Pons (tissue), 1 donor: ENCODE measurements around the gene HSPB7.
"Not testable (repeated sequence)": the region's sequence is repeated elsewhere in the genome, so short reads cannot be mapped to it uniquely, and the experiment has no call there.

Experiments
- DNase-seq: peaks from one replicate; pipeline ENCODE4 v3.0.0-alpha.2; 2016; ENCODE audit warnings: low spot score

The HSPB7 gene

GRCh38 chr1:16050328-16050727, 32.5 kb upstream of the HSPB7 start:
- DNase-seq = no peak

DNA sequence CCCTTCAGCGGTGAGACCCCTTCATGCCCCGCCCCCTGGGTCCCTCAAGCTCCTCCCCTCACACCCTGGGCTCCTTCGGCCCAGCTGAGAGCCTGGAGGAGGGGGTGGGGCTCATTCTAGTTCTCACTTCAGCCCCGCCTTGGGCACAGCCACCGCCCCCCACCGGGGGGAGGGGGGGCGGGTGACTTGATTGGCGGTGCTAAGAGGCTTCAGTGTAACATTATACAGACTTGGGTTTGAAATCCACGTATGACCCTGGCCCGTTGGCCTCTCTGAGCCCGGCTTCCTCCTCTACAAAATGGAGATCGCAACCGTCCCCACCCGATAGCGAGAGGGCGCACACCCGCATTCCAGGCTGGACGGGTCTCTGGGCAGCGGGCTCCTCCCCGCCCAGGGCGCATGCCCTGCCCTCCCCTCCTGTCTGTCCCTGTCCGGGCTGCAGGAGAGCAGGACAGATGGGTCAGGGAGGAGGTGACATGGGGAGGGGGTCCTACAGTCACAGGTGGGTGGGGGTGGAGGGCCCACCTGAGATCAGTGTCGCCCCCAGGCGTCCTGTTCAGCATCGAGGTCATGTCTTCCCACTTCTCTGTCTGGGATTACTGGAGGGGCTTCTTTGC, 30.8 kb upstream of the HSPB7 start:
- DNase-seq = no peak

DNA sequence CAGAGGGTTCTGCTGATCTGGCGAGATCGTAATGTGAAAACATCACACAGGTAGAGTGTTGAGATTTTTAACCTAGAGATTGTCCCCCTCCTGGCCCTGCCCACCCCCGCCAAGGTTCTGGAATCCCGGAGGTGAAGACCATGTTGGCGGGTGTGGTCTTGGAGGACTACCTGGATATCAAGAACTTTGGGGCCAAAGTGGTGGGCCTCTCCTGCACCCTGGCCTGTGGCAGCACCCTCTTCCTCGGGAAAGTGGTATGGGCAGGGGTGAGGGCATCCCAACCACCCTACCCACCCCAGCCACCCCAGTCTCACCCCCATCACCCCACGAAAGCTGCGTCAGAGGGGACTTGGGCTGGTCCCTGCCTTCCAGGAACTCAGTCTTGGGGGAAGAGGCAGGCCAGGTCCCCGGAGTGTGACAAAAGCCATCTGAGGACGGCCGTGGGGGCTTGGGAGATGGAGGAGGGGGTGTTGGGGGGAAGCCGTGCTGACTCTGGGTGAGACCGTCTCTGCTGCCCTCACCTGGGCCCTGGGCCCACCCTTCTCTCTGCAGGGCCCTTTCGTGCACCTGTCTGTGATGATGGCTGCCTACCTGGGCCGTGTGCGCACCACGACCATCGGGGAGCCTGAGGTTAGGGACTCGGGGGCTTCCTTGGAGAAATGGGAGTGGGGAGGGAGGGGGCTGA, 30.1 kb upstream of the HSPB7 start:
- DNase-seq = no peak

- DNase-seq = no peak
Observed at GRCh38 chr1:16046842-16047241, 29.0 kb upstream of the HSPB7 start.

DNA sequence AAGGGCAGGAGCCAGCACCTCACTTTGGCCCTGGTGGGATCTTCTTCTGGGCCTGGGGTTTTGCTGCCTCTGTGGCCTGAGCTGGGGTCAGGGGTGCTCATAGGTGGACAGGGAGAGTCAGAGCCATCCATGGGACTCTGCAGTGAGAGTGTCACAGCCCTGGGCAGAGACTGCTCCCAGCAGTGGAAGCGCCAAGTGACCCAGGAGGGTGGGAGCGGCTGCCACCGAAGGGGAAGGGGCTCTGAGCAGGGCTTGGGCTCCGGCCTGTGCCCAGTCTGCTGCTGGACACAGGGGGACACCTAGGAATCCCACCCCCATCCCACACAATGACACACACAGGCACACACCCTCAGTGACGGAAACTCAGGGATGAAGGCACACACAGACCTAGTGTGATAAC, 26.1 kb upstream of the HSPB7 start:
- DNase-seq = no peak

- no peak for DNase-seq
Observed at GRCh38 chr1:16043521-16043920, 25.7 kb upstream of the HSPB7 start, which contains the start of gene CLCNKB. TSS of gene CLCNKB (plus strand) at chr1:16043782. CDS start at chr1:16044493, 711 bp downstream.

DNA sequence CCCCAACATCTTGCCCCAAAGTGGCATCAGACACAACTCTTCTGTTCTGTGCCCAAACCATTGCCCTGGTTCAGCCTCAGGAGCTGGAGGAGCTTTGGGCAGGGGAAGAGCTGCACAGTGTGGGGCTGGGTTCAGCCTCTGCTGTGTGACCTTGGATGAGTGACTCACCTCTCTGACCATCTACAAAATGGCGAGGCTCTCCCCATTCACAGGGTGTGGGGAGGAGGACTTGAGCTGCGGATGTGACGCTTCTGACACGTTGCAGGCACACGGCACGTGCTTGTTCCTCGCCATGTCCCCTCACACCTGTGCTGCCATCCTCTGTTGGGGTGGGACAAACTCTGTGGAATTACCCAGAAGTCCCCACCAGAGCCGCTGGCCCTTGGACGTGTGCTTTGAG, 24.8 kb upstream of the HSPB7 start:
- DNase-seq = not testable (repeated sequence)

- no peak for DNase-seq
Observed at GRCh38 chr1:16042096-16042495, 24.3 kb upstream of the HSPB7 start.

- no peak for DNase-seq
Observed at GRCh38 chr1:16041200-16041599, 23.4 kb upstream of the HSPB7 start.

DNA sequence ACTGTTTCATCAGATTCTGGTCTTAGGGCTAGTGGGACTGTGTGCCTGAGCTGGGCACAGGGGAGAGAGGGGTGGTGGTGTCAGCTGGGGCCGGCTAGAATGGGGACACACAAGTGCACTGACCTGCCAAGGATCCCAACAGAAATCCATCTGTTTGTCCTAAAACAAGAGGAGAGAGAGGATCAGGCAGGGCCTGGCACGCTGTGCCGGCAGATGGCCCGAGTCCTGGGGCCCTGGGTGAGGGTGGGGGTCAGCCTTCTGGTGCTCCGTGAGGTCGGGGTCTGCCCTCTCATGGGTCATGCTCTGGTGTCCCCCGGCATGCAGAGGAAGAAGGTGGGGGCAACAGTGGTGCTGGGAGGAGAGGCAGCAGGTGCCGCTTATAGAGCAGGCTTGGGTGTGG, 22.0 kb upstream of the HSPB7 start:
- not testable (repeated sequence) for DNase-seq

DNA sequence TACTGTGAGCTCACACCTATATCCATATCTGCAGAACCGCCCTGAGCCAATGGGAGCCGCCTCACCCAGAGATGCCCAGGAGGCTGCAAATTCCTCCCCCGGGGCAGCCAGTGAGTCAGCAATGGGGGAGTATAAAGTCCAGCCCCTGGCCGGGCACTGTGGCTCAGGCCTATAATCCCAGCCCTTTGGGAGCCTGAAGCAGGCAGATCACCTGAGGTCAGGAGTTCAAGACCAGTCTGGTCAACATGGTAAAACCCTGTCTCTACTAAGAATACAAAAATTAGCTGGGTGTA, 20.7 kb upstream of the HSPB7 start:
- no peak for DNase-seq

DNA sequence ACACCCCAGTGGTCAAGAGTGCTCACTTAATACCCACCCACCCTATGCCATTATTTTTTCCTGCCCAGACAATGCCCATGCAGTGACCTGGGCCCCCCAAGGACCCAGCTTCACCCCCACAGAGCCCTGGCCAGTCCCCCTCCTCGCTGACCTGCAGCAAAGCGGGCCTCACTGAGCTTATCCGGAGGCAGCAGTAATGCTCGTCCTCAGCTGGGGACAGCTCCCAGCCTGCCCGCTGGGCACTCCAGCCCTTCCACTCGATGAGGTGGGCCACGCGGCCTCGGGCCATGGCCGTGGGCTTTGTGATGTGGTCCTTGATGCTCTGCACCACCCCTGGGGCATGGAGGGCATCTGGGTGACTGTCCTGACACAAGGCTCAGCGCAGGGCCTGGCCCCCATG, 18.6 kb upstream of the HSPB7 start:
- DNase-seq = not testable (repeated sequence)

DNA sequence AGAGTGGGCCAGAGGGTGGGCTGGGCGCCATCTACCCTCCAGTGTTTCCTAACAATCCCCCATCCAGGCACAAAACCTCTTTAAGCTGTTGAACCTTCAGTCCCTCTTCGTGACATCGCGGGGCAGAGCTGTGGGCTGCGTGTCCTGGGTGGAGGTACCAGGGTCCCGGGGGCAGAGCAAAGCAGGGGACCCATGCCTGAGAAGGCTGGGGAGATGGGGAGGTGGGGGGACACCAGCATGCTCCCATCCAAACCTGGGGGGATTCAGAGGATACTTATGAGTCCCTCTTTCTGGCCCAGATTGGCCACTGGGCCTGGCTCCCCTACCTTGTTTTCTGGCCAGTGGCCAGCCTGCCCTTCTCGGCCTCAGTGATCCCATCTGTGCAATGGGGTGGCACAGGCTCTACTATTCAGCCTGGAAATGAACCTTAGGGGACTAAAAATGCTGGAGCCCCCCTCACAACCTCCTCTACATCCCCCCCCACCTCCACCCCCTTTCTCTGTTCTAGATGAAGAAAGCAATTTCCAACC, 15.3 kb upstream of the HSPB7 start:
- not testable (repeated sequence) for DNase-seq

GRCh38 chr1:16032388-16033102, 14.7 kb upstream of the HSPB7 start:
- DNase-seq = peak; percentile 65

DNA sequence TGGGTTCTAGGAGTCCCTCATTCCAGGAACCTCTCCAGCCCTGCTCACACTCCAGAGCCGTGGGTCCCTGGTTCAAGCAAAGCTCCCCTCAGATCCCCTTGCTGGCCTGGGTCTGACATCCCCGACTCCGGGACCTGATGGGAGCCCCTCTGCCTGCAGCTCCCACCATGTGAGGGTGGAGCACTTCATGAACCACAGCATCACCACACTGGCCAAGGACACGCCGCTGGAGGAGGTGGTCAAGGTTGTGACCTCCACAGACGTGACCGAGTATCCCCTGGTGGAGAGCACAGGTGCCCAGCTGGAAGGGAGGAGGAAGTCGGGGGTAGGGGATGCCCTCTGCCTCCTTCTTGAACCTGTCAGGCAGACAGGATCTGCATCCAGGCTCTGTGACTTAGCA, 13.7 kb upstream of the HSPB7 start:
- DNase-seq = no peak

- DNase-seq = no peak
Observed at GRCh38 chr1:16029288-16029687, 11.4 kb upstream of the HSPB7 start.

- not testable (repeated sequence) for DNase-seq
Observed at GRCh38 chr1:16029003-16029268, 11.1 kb upstream of the HSPB7 start.

GRCh38 chr1:16028237-16029002, 10.6 kb upstream of the HSPB7 start:
- DNase-seq = no peak

DNA sequence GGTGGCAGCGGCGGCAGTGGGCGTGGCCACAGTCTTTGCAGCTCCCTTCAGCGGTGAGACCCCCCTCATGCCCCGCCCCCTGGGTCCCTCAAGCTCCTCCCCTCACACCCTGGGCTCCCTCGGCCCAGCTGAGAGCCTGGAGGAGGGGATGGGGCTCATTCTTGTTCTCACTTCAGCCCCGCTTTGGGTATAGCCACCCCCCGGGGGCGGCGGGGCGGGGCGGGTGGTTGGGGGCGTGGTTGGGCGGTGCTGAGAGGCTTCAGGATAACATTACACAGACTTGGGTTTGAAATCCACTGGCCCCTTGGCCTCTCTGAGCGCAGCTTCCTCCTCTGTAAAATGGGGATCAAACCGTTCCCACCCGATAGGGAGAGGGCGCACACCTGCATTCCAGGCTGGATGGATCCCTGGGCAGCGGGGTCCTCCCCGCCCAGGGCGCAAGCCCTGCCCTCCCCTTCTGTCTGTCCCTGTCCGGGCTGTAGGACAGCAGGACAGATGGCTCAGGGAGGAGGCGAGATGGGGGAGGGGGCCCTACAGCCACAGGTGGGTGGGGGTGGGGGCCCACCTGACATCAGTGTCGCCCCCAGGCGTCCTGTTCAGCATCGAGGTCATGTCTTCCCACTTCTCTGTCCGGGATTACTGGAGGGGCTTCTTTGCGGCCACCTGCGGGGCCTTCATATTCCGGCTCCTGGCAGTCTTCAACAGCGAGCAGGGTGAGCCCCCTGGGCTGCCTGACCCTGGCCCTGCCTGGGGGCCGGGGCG, 9.1 kb upstream of the HSPB7 start:
- DNase-seq = no peak

GRCh38 chr1:16026302-16026701, 8.5 kb upstream of the HSPB7 start:
- not testable (repeated sequence) for DNase-seq

- DNase-seq = no peak
Observed at GRCh38 chr1:16023050-16023653, 5.3 kb upstream of the HSPB7 start.

GRCh38 chr1:16022393-16022792, 4.5 kb upstream of the HSPB7 start:
- no peak for DNase-seq
